ENCODE data around the gene CCDC197.

CCDC197 gene

DNA sequence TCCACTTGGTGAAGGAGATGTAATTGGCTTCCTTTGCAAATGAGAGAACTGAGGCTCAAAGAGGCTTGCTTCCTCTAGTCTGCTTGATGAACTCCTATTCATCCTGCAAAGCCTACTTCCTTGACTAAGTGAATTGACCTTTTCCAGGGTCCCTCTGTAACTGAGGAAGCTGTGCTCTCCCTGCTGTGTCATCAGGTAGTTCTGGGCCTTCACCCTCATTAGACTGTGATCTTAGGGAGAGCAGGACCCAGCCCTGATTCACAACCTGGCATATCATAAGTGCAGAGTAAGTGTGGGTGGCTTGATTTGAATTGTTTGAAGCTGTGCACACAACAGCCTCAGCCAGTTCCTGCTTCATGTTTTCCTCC lies 37.0 kb upstream of the CCDC197 start:
- Histone ChIP-seq H3K9ac (ENCODE audit: low read depth, low read length) (no peak overlapping the region), H4K20me1 (ENCODE audit: insufficient read depth, low read length) (peaks cover 2% of the 10 kb centered on the region; the same call in 1 of the 2 replicates), H3K36me3 (ENCODE audit: insufficient read depth, low read length) (no peaks in the 10 kb centered on the region), H3K9me3 (ENCODE audit: insufficient read depth, low read length, severe bottlenecking) (no peaks in the 10 kb centered on the region), H3K4me3 (ENCODE audit: low read depth in 1 of 2, low read length in 2 of 2) (no peak overlapping the region), H3K4me2 (ENCODE audit: insufficient read depth, low read length) (no peak overlapping the region), H2AFZ (ENCODE audit: low read depth, low read length) (no peak overlapping the region), H3K4me1 (ENCODE audit: insufficient read depth, low read length) (no peaks in the 10 kb centered on the region), H3K27ac (ENCODE audit: low read length) (no peak overlapping the region), H3K27me3 (ENCODE audit: insufficient read depth, low read length, poor library complexity) (peaks cover 2% of the 10 kb centered on the region), H3K79me2 (ENCODE audit: insufficient read depth, low read length) (no peaks in the 10 kb centered on the region)
- no peak for DNase-seq
- ATAC-seq (ENCODE audit: insufficient read depth, low read depth), result no peak
- TF ChIP-seq, protein P1, sequence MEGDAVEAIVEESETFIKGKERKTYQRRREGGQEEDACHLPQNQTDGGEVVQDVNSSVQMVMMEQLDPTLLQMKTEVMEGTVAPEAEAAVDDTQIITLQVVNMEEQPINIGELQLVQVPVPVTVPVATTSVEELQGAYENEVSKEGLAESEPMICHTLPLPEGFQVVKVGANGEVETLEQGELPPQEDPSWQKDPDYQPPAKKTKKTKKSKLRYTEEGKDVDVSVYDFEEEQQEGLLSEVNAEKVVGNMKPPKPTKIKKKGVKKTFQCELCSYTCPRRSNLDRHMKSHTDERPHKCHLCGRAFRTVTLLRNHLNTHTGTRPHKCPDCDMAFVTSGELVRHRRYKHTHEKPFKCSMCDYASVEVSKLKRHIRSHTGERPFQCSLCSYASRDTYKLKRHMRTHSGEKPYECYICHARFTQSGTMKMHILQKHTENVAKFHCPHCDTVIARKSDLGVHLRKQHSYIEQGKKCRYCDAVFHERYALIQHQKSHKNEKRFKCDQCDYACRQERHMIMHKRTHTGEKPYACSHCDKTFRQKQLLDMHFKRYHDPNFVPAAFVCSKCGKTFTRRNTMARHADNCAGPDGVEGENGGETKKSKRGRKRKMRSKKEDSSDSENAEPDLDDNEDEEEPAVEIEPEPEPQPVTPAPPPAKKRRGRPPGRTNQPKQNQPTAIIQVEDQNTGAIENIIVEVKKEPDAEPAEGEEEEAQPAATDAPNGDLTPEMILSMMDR (IDR thresholded peaks at IDR 0.05; ENCODE audit: borderline replicate concordance, extremely low read depth, low read length, poor library complexity, severe bottlenecking), result no peak
- TF ChIP-seq EZH2 (IDR thresholded peaks at IDR 0.05; ENCODE audit: borderline replicate concordance, low read depth, low read length, severe bottlenecking), result no peak

GRCh38 chr14:93960774-93961438 lies 36.2 kb upstream of the CCDC197 start:
- Histone ChIP-seq H3K4me2 (ENCODE audit: insufficient read depth, low read length) (no peak overlapping the region), H2AFZ (ENCODE audit: low read depth, low read length) (no peak overlapping the region), H3K36me3 (ENCODE audit: insufficient read depth, low read length) (no peaks in the 10 kb centered on the region), H3K79me2 (ENCODE audit: insufficient read depth, low read length) (no peaks in the 10 kb centered on the region), H3K27me3 (ENCODE audit: insufficient read depth, low read length, poor library complexity) (peaks cover 2% of the 10 kb centered on the region), H3K4me1 (ENCODE audit: insufficient read depth, low read length) (no peaks in the 10 kb centered on the region), H4K20me1 (ENCODE audit: insufficient read depth, low read length) (peaks cover 4% of the 10 kb centered on the region), H3K4me3 (ENCODE audit: low read depth in 1 of 2, low read length in 2 of 2) (no peak overlapping the region), H3K9ac (ENCODE audit: low read depth, low read length) (no peak overlapping the region), H3K27ac (ENCODE audit: low read length) (no peak overlapping the region), H3K9me3 (ENCODE audit: insufficient read depth, low read length, severe bottlenecking) (no peaks in the 10 kb centered on the region)
- TF ChIP-seq, protein P1 (IDR thresholded peaks at IDR 0.05; ENCODE audit: borderline replicate concordance, extremely low read depth, low read length, poor library complexity, severe bottlenecking), result no peak
- no peak for TF ChIP-seq EZH2 (IDR thresholded peaks at IDR 0.05; ENCODE audit: borderline replicate concordance, low read depth, low read length, severe bottlenecking)
- ATAC-seq (ENCODE audit: insufficient read depth, low read depth), result no peak
- no peak for DNase-seq

DNA sequence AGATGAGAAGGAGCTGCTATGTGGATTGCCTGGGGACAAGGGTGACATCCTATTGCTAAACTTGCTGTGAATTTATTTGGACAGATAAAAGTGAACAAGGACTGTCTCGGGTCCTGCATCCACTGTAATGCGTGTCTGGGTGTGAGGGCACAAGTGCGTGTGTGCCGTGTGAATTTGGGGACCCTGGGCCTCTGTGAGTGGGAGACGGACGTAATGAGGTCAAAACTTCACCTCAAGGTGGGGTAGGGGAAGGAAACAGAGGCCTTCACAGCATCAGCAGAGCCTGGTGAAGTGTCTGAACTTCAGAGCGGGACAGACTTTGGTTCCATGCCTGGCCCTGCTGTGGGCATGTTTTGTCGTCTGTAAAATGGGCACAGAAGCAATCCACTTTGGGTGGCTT lies 35.5 kb upstream of the CCDC197 start:
- no peak for ATAC-seq (ENCODE audit: insufficient read depth, low read depth)
- Histone ChIP-seq H2AFZ (ENCODE audit: low read depth, low read length) (no peak overlapping the region), H3K79me2 (ENCODE audit: insufficient read depth, low read length) (no peaks in the 10 kb centered on the region), H4K20me1 (ENCODE audit: insufficient read depth, low read length) (peaks cover 6% of the 10 kb centered on the region), H3K4me3 (ENCODE audit: low read depth in 1 of 2, low read length in 2 of 2) (no peak overlapping the region), H3K4me1 (ENCODE audit: insufficient read depth, low read length) (no peaks in the 10 kb centered on the region), H3K9ac (ENCODE audit: low read depth, low read length) (no peak overlapping the region), H3K9me3 (ENCODE audit: insufficient read depth, low read length, severe bottlenecking) (no peaks in the 10 kb centered on the region), H3K36me3 (ENCODE audit: insufficient read depth, low read length) (no peaks in the 10 kb centered on the region), H3K4me2 (ENCODE audit: insufficient read depth, low read length) (no peak overlapping the region), H3K27ac (ENCODE audit: low read length) (no peak overlapping the region), H3K27me3 (ENCODE audit: insufficient read depth, low read length, poor library complexity) (peaks cover 2% of the 10 kb centered on the region)
- no peak for DNase-seq
- TF ChIP-seq, protein P1 (IDR thresholded peaks at IDR 0.05; ENCODE audit: borderline replicate concordance, extremely low read depth, low read length, poor library complexity, severe bottlenecking), result no peak
- TF ChIP-seq EZH2 (IDR thresholded peaks at IDR 0.05; ENCODE audit: borderline replicate concordance, low read depth, low read length, severe bottlenecking), result no peak

All from DND-41 (cell line).